Ascending aorta (tissue), 2 donors: ENCODE data around the gene TOX2. TPM values are rescaled to one million over a fixed set of nuclear protein-coding genes. Genes with fewer than 3 reads are reported as not detected.

Source experiments
- DNase-seq, 2 donors: peaks; one replicate each; pipeline ENCODE4 v3.0.0-alpha.2; 2019; ENCODE audit warnings: low spot score in 2 of 2
- H3K27ac ChIP-seq, 2 donors: fragments of 200-600 bp; sonication (generic); one replicate each; pipeline ENCODE4 v1.5.1; 2016 to 2017; ENCODE audit warnings: mild to moderate bottlenecking in 1 of 2
- H3K27me3 ChIP-seq: fragments of 200-600 bp; sonication (generic); one replicate; pipeline ENCODE4 v1.5.1; 2017
- H3K36me3 ChIP-seq, 2 donors: fragments of 200-600 bp; sonication (generic); one replicate each; pipeline ENCODE4 v1.5.1; 2016
- H3K4me1 ChIP-seq, 2 donors: fragments of 200-600 bp; sonication (generic); one replicate each; pipeline ENCODE4 v1.5.1; 2016 to 2017; ENCODE audit warnings: mild to moderate bottlenecking in 1 of 2
- H3K4me3 ChIP-seq, 2 donors: fragments of 200-600 bp; sonication (generic); one replicate each; pipeline ENCODE4 v1.5.1; 2016 to 2017; ENCODE audit warnings: mild to moderate bottlenecking in 1 of 2
- H3K9me3 ChIP-seq, 2 donors: fragments of 200-600 bp; sonication (generic); one replicate each; pipeline ENCODE4 v1.5.1; 2016
- intact Hi-C: fragments of 100-400 bp; cut with DNase I; formaldehyde crosslinking; loops from one replicate; pipeline ENCODE4 v1.15.1; 2023
- total RNA-seq: library from RNA; depleted of rRNA; stranded (reverse); fragments of >200 nt; gene quantifications from one replicate; pipeline ENCODE4 v1.1.0, GENCODE V29; 2016
- TF ChIP-seq, protein P1 (sequence below), 3 experiments: fragments of 200-600 bp in 2 of 3; fragments of 450-650 bp in 1 of 3; sonication (generic) in 2 of 3; IDR thresholded peaks; one replicate each; pipeline ENCODE4 v1.5.1; 2016 to 2019; ENCODE audit warnings: antibody characterized with exemption in 3 of 3, mild to moderate bottlenecking in 1 of 3, moderate library complexity in 1 of 3

The TOX2 gene
- total RNA-seq, 1 donor from 2014 or later, result 47.0 TPM

- no peaks in the 10 kb centered on the region for H3K36me3 ChIP-seq
- TF ChIP-seq, protein P1, sequence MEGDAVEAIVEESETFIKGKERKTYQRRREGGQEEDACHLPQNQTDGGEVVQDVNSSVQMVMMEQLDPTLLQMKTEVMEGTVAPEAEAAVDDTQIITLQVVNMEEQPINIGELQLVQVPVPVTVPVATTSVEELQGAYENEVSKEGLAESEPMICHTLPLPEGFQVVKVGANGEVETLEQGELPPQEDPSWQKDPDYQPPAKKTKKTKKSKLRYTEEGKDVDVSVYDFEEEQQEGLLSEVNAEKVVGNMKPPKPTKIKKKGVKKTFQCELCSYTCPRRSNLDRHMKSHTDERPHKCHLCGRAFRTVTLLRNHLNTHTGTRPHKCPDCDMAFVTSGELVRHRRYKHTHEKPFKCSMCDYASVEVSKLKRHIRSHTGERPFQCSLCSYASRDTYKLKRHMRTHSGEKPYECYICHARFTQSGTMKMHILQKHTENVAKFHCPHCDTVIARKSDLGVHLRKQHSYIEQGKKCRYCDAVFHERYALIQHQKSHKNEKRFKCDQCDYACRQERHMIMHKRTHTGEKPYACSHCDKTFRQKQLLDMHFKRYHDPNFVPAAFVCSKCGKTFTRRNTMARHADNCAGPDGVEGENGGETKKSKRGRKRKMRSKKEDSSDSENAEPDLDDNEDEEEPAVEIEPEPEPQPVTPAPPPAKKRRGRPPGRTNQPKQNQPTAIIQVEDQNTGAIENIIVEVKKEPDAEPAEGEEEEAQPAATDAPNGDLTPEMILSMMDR (IDR thresholded peaks at IDR 0.05), result no peak
- intact Hi-C loops, result no loop called here
- no peaks in the 10 kb centered on the region for H3K9me3 ChIP-seq
- no peak overlapping the region for H3K4me3 ChIP-seq
- H3K4me1 ChIP-seq, result peaks cover 14 to 20% of the 10 kb centered on the region in 2 donors
- DNase-seq, result no peak
- peak overlapping the region; percentile 15 to 41 for H3K27ac ChIP-seq
- H3K27me3 ChIP-seq, result no peaks in the 10 kb centered on the region
Measured at GRCh38 chr20:43941476-43942200, 27.0 kb downstream of the TOX2 start.

- TF ChIP-seq, protein P1 (IDR thresholded peaks at IDR 0.05), result no peak
- no peaks in the 10 kb centered on the region for H3K9me3 ChIP-seq
- DNase-seq, result no peak
- H3K4me3 ChIP-seq, result no peak overlapping the region
- H3K27ac ChIP-seq, result peak overlapping the region; percentile 15 to 41
- intact Hi-C loops, result no loop called here
- peaks cover 10 to 17% of the 10 kb centered on the region in 2 donors for H3K4me1 ChIP-seq
- H3K27me3 ChIP-seq, result no peaks in the 10 kb centered on the region
- H3K36me3 ChIP-seq, result no peaks in the 10 kb centered on the region
Measured at GRCh38 chr20:43942201-43942590, 27.5 kb downstream of the TOX2 start.

DNA sequence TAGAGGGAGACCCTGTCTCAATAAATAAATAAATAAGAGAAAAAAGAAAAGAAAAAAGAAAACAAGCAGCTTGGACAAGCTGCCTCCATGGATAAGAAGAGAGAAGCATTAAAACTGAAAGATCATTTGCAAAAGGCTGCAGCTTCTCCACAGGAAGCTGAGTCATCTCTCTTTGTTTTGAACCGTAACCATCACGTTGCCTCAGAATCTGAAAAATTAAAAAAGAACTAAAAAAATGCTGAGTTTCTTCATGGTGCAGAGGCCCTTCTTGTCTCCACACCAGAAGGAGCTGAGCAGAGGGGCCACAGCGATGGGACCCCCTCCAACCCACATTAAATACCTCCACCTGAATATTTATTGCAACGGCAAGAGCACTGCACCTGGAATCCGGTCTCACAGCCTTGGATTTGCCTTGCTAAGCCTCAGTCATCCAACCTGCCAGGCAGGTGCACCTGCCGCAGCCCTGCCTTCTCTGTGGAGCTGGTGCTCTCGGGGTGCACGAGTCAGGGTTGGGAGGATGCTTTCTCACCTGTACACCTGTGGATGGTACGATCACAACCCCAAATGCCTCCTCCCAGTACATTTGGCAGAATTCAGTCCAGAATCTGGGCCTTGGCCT, 28.1 kb downstream of the TOX2 start:
- intact Hi-C loops, result no loop called here
- Histone ChIP-seq H3K4me1 (peaks cover 7 to 17% of the 10 kb centered on the region in 2 donors), H3K4me3 (no peak overlapping the region), H3K27me3 (no peaks in the 10 kb centered on the region), H3K36me3 (no peaks in the 10 kb centered on the region), H3K9me3 (no peaks in the 10 kb centered on the region), H3K27ac (peak overlapping the region in 1 of 2 donors; percentile 41)
- TF ChIP-seq, protein P1 (IDR thresholded peaks at IDR 0.05), result no peak
- no peak for DNase-seq

DNA sequence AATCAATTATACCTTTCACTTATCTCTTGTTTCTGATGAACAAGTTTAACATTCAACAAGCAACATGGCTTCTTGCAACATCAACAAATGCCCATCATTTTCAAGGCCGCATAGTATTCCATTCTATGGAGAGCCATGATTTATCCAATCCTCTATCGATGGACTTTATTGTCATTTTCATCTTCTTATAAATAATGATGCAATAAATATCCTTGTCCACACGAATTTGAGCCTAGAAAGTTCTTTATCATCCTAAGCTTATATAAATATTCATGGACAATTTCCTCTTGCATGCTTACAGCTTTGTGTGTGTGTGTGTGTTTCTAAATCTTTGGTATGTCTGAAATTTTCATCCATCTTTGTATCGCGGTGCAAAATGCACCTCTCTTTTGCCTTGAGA, 29.1 kb downstream of the TOX2 start:
- no peaks in the 10 kb centered on the region for H3K36me3 ChIP-seq
- intact Hi-C loops, result no loop called here
- no peak for DNase-seq
- no peaks in the 10 kb centered on the region for H3K27me3 ChIP-seq
- H3K4me1 ChIP-seq, result peaks cover 2 to 8% of the 10 kb centered on the region in 2 donors
- TF ChIP-seq, protein P1 (IDR thresholded peaks at IDR 0.05), result no peak
- no peaks in the 10 kb centered on the region for H3K9me3 ChIP-seq
- no peak overlapping the region for H3K27ac ChIP-seq
- no peak overlapping the region for H3K4me3 ChIP-seq

DNA sequence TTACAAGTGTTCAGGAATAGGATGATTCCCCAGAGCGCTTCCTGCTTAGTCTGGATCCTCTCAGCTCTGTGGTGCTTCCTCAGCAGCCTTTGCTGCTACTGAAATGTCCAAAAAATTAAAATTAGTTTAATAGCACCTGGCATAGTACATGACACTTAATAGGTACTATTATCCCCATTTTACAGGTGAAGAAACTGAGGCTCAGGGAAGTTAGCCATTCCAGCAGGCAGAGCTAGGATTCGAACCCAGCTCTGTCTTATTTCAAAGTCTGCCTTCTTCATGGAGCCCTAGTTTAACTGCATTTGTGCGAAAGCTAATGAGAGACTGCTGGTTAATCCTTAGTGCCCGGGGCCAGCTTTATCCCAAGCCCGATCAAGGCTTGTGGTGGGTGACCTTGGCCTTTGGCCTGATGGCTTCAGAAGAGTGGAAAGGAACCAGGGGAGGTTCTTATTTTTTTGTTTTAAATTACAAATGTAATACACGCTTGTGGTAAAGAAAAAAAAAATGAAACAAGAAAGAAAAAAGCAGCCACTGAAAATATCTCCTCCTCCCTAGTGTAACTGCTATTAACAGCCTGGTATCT, 30.1 kb downstream of the TOX2 start:
- Histone ChIP-seq H3K27ac (no peak overlapping the region), H3K27me3 (no peaks in the 10 kb centered on the region), H3K4me1 (peaks cover 0 to 3% of the 10 kb centered on the region in 2 donors), H3K36me3 (no peaks in the 10 kb centered on the region), H3K9me3 (no peaks in the 10 kb centered on the region), H3K4me3 (no peak overlapping the region)
- intact Hi-C loops, result no loop called here
- TF ChIP-seq, protein P1 (IDR thresholded peaks at IDR 0.05), result no peak
- no peak for DNase-seq
